ENCODE results near the gene TMEM163. TPM values are rescaled to one million over a fixed set of nuclear protein-coding genes. Genes with fewer than 3 reads are reported as not detected.

Gene TMEM163
- total RNA-seq, 1 experiment from 2014 or later = 4.1 TPM

DNA sequence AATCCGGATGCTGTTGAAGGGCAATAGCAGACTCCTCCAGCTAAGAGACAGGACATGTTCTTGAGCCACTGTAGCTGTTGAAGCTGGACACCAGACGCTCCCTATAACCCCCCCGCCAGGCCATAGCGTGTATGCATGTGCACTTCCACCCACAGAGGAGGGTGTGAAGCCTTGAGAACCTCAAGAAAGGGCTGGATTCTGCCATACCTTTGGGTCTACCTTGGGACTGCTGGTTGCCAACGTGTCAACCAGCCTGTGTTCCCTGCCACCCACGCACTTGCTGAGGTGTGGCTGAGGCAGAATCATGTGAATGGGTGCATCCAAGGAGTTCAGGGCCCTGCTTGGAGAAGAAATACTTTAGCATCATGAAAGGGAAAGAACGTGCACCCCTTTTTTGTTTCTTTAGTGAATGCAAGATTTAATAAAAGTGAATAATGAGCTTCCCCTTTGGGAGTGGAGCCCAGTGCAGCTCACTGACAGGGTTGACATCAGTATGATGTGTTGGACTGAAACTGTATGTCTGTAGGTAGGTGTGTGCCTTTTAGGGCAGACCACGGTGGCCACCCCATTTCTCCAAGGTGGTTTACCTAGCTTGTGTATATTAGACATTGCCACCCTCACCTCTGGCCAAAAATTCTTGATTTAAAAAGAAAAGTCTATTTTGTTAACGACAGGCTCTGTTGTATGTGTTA is 266.6 kb downstream of the TMEM163 start:
- Mint-ChIP-seq H3K4me3 (ENCODE audit: unreplicated experiment) (no peak overlapping the region), H3K27ac (ENCODE audit: unreplicated experiment) (no peak overlapping the region), H3K27me3 (ENCODE audit: insufficient read depth, unreplicated experiment) (no peaks in the 10 kb centered on the region), H3K4me1 (ENCODE audit: low read depth, unreplicated experiment) (peaks cover 7% of the 10 kb centered on the region), H3K36me3 (ENCODE audit: insufficient read depth, unreplicated experiment) (peaks cover 24% of the 10 kb centered on the region), H3K9me3 (ENCODE audit: unreplicated experiment) (no peaks in the 10 kb centered on the region)
- no peaks in the 10 kb centered on the region for H3K27me3 ChIP-seq (replicated peaks; ENCODE audit: control insufficient read depth, insufficient read depth, low read length)
- H3K4me3 ChIP-seq (ENCODE audit: low read depth, low read length) = no peak overlapping the region
- H3K9me3 ChIP-seq = no peaks in the 10 kb centered on the region
- H3K4me1 ChIP-seq = peaks cover 3% of the 10 kb centered on the region; the same call in 1 of the 2 replicates
- intact Hi-C loops (cut with micrococcal nuclease; ENCODE audit: unreplicated experiment) = loop anchor here (5.0 kb wide), 2 partner anchors 60 to 565 kb away; no protein-coding TSS in a partner anchor
- POLR2A ChIA-PET = no interaction called here
- H3K36me3 ChIP-seq (ENCODE audit: control insufficient read depth, insufficient read depth, low read length) = no peaks in the 10 kb centered on the region; the same call in 1 of the 2 replicates
- BruUV-seq (replicated peaks) = no TSS peak
- CTCF ChIA-PET = interaction anchor here (0.9 to 2.1 kb wide), 6 partner anchors 20 to 264 kb away, joined by 3 to 22 read pairs (median 12); no protein-coding TSS in a partner anchor
- DNase-seq = peak in 1 of 2 experiments; percentile 18
- TF ChIP-seq, protein P1, sequence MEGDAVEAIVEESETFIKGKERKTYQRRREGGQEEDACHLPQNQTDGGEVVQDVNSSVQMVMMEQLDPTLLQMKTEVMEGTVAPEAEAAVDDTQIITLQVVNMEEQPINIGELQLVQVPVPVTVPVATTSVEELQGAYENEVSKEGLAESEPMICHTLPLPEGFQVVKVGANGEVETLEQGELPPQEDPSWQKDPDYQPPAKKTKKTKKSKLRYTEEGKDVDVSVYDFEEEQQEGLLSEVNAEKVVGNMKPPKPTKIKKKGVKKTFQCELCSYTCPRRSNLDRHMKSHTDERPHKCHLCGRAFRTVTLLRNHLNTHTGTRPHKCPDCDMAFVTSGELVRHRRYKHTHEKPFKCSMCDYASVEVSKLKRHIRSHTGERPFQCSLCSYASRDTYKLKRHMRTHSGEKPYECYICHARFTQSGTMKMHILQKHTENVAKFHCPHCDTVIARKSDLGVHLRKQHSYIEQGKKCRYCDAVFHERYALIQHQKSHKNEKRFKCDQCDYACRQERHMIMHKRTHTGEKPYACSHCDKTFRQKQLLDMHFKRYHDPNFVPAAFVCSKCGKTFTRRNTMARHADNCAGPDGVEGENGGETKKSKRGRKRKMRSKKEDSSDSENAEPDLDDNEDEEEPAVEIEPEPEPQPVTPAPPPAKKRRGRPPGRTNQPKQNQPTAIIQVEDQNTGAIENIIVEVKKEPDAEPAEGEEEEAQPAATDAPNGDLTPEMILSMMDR (IDR thresholded peaks at IDR 0.05; ENCODE audit: insufficient read depth in 1 of 2, low read depth in 1 of 2, low read length in 1 of 2, severe bottlenecking in 1 of 2, unreplicated experiment in 1 of 2) = no peak

DNA sequence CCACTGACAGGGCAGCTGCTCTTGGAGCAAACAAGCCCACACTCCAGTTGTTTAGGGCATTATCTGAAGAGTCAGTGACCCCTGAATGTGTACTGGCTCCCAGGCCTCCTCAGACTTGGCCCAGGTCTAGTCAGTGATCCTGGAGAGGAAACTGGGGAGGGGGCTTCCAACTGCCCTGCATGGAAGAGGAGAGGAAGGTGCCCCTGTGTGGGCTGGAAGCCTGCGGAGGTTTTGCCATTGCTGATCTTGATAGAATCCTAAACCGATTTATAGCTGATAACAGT is 267.5 kb downstream of the TMEM163 start:
- peaks cover 7% of the 10 kb centered on the region for H3K4me1 Mint-ChIP-seq (ENCODE audit: low read depth, unreplicated experiment)
- H3K4me1 ChIP-seq = peaks cover 3% of the 10 kb centered on the region; the same call in 1 of the 2 replicates
- no peaks in the 10 kb centered on the region for H3K9me3 Mint-ChIP-seq (ENCODE audit: unreplicated experiment)
- no peak overlapping the region for H3K4me3 Mint-ChIP-seq (ENCODE audit: unreplicated experiment)
- intact Hi-C loops (cut with micrococcal nuclease; ENCODE audit: unreplicated experiment) = loop anchor here (1.0 to 5.0 kb wide), 5 partner anchors 19 to 564 kb away; no protein-coding TSS in a partner anchor
- no peak overlapping the region for H3K27ac Mint-ChIP-seq (ENCODE audit: unreplicated experiment)
- H3K4me3 ChIP-seq (ENCODE audit: low read depth, low read length) = no peak overlapping the region
- no TSS peak for BruUV-seq (replicated peaks)
- peaks cover 24% of the 10 kb centered on the region for H3K36me3 Mint-ChIP-seq (ENCODE audit: insufficient read depth, unreplicated experiment)
- no peaks in the 10 kb centered on the region; the same call in 1 of the 2 replicates for H3K36me3 ChIP-seq (ENCODE audit: control insufficient read depth, insufficient read depth, low read length)
- H3K27me3 Mint-ChIP-seq (ENCODE audit: insufficient read depth, unreplicated experiment) = no peaks in the 10 kb centered on the region
- TF ChIP-seq, protein P1 (IDR thresholded peaks at IDR 0.05; ENCODE audit: insufficient read depth in 1 of 2, low read depth in 1 of 2, low read length in 1 of 2, severe bottlenecking in 1 of 2, unreplicated experiment in 1 of 2) = no peak
- no peaks in the 10 kb centered on the region for H3K9me3 ChIP-seq
- H3K27me3 ChIP-seq (replicated peaks; ENCODE audit: control insufficient read depth, insufficient read depth, low read length) = no peaks in the 10 kb centered on the region
- no peak for DNase-seq
- ChIA-PET POLR2A (no interaction called here), CTCF (interaction anchor here (0.6 to 2.3 kb wide), 29 partner anchors 9 to 1290 kb away, joined by 3 to 22 read pairs (median 4); partner anchors contain the start of genes CCNT2 and UBXN4)

DNA sequence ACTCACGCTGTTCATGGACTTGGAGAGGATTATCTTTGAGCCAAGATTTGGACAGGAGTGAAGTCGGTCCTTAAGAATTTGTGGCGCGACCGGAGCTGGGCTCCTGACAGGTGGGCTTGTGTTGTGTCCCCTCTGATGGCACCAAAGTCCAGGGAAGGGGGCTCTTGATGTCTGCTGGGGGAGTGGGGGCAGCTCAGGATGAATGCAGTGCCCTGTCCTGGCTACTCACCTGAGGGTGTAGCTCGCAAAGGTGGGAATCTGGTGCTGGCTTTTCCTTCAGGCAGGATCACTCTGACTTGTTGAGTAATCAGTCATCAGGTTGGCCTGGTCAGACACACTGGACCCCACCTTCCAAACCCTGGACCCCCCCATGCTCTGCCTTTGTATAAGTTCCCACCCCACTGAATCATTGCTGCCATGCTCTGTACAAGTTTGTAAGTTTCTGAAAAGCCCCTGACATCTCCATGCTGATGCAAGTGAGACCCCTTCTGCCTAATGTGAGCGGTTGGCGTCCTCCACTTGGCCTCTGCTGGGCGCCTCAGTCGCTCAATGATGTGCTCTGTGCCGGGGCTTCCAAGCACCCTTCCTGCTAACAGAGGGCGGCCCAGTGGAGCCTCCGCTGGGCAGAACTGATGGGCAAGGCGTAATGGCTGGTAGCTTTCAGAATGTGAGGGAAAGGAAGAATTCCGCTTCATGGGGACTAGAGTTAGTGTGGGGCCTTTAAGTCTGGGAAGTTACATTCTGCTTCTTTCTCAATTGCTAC is 268.9 kb downstream of the TMEM163 start:
- ChIA-PET CTCF (interaction anchor here (0.9 to 2.3 kb wide), 18 partner anchors 9 to 1292 kb away, joined by 3 to 22 read pairs (median 8); partner anchors contain the start of genes CCNT2 and UBXN4), POLR2A (no interaction called here)
- H3K4me1 Mint-ChIP-seq (ENCODE audit: low read depth, unreplicated experiment) = peaks cover 7% of the 10 kb centered on the region
- TF ChIP-seq, protein P1 (IDR thresholded peaks at IDR 0.05; ENCODE audit: insufficient read depth in 1 of 2, low read depth in 1 of 2, low read length in 1 of 2, severe bottlenecking in 1 of 2, unreplicated experiment in 1 of 2) = no peak
- H3K4me3 Mint-ChIP-seq (ENCODE audit: unreplicated experiment) = no peak overlapping the region
- H3K36me3 Mint-ChIP-seq (ENCODE audit: insufficient read depth, unreplicated experiment) = peaks cover 24% of the 10 kb centered on the region
- peak overlapping the region; percentile 64 for H3K27ac Mint-ChIP-seq (ENCODE audit: unreplicated experiment)
- H3K9me3 Mint-ChIP-seq (ENCODE audit: unreplicated experiment) = no peaks in the 10 kb centered on the region
- Histone ChIP-seq H3K27me3 (replicated peaks; ENCODE audit: control insufficient read depth, insufficient read depth, low read length) (no peaks in the 10 kb centered on the region), H3K4me1 (peaks cover 3% of the 10 kb centered on the region; the same call in 1 of the 2 replicates), H3K4me3 (ENCODE audit: low read depth, low read length) (no peak overlapping the region), H3K9me3 (no peaks in the 10 kb centered on the region), H3K36me3 (ENCODE audit: control insufficient read depth, insufficient read depth, low read length) (peaks cover 1% of the 10 kb centered on the region)
- no peak for DNase-seq
- no TSS peak for BruUV-seq (replicated peaks)
- H3K27me3 Mint-ChIP-seq (ENCODE audit: insufficient read depth, unreplicated experiment) = no peaks in the 10 kb centered on the region
- intact Hi-C loops (cut with micrococcal nuclease; ENCODE audit: unreplicated experiment) = loop anchor here (1.0 to 5.0 kb wide), 3 partner anchors 58 to 563 kb away; no protein-coding TSS in a partner anchor

Measured in Caco-2 (cell line).